ENCODE measurements around the gene RBM28.
A peak's percentile ranks its signal among the peaks of the same experiment; 100 is the strongest.

Gene RBM28

DNA sequence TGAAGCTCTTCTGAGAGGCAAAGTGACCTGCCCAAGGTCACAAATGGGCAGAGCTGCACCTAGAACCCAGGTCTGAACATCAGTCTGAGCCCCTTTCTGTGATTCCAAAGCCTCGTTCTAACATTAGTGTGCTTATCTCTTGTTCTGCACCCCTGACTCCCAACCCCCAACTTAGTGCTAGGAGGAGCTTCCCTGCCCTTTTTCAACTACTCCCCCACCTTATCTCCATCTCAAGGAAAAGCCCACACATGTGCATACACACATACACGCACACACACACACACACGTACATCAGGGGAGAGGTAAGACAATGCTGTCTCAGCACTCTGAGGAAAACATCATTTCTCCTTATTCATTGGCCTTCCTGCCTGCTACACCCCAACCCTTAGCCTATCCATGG is 9.5 kb upstream of the RBM28 start:
- TF ChIP-seq, protein P1, sequence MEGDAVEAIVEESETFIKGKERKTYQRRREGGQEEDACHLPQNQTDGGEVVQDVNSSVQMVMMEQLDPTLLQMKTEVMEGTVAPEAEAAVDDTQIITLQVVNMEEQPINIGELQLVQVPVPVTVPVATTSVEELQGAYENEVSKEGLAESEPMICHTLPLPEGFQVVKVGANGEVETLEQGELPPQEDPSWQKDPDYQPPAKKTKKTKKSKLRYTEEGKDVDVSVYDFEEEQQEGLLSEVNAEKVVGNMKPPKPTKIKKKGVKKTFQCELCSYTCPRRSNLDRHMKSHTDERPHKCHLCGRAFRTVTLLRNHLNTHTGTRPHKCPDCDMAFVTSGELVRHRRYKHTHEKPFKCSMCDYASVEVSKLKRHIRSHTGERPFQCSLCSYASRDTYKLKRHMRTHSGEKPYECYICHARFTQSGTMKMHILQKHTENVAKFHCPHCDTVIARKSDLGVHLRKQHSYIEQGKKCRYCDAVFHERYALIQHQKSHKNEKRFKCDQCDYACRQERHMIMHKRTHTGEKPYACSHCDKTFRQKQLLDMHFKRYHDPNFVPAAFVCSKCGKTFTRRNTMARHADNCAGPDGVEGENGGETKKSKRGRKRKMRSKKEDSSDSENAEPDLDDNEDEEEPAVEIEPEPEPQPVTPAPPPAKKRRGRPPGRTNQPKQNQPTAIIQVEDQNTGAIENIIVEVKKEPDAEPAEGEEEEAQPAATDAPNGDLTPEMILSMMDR (IDR thresholded peaks at IDR 0.05; ENCODE audit: low read depth, low read length), result no peak
- Histone ChIP-seq H3K4me1 (peaks cover 71% of the 10 kb centered on the region), H3K27me3 (no peaks in the 10 kb centered on the region), H3K9me3 (no peaks in the 10 kb centered on the region), H3K4me3 (ENCODE audit: low read depth, low read length) (no peak overlapping the region), H3K36me3 (peaks cover 57% of the 10 kb centered on the region)
- DNase-seq, result no peak

DNA sequence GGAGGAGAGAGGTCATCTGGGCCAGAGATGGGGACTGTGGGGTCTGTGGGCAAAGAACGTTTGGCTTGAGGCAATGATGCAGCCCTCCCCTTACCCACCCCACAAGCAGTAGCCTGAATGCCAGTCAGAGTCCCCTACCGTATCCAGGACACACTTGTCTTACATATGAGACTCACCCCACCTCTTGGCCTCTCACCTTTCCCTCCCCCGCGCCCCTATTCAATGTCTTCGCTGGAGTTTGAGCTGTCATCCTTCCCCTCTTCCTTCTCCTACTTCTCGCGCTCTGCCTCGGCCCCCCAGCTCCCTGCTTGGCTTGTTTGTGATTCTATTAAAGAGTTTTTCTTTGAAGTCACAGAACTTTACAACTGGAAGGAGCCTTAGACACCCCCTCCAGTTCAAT is 8.9 kb upstream of the RBM28 start:
- no peaks in the 10 kb centered on the region for H3K27me3 ChIP-seq

DNA sequence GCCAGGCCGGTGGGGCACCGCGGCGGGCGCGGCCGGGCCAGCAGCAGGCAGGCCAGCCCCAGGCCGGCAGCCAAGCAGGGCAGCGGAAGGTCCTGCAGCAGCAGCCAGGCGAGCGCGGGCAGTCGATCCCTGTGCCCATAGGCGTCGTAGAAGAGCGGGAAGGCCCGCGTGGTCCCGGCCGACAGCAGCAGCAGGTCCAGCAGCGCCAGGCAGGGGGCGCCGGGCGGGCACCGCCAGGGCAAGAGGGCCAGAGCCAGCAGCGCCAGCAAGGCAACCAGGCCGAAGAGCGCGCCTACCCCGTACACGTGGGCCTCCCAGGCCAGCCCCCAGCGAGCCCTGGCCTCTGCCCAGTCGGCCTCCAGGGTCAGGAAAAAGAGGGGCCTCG is 8.4 kb upstream of the RBM28 start:
- no peaks in the 10 kb centered on the region for H3K27me3 ChIP-seq
- H3K4me1 ChIP-seq, result peaks cover 74% of the 10 kb centered on the region
- peaks cover 51% of the 10 kb centered on the region for H3K36me3 ChIP-seq
- peak; percentile 17 for DNase-seq
- TF ChIP-seq, protein P1 (IDR thresholded peaks at IDR 0.05; ENCODE audit: low read depth, low read length), result no peak
- H3K9me3 ChIP-seq, result no peaks in the 10 kb centered on the region
- H3K4me3 ChIP-seq (ENCODE audit: low read depth, low read length), result no peak overlapping the region

More for the DNA sequence above, 8.9 kb upstream of the RBM28 start:
- Histone ChIP-seq H3K4me3 (ENCODE audit: low read depth, low read length) (no peak overlapping the region), H3K4me1 (peaks cover 71% of the 10 kb centered on the region), H3K9me3 (no peaks in the 10 kb centered on the region), H3K36me3 (peaks cover 52% of the 10 kb centered on the region)
- TF ChIP-seq, protein P1 (IDR thresholded peaks at IDR 0.05; ENCODE audit: low read depth, low read length), result no peak
- no peak for DNase-seq

DNA sequence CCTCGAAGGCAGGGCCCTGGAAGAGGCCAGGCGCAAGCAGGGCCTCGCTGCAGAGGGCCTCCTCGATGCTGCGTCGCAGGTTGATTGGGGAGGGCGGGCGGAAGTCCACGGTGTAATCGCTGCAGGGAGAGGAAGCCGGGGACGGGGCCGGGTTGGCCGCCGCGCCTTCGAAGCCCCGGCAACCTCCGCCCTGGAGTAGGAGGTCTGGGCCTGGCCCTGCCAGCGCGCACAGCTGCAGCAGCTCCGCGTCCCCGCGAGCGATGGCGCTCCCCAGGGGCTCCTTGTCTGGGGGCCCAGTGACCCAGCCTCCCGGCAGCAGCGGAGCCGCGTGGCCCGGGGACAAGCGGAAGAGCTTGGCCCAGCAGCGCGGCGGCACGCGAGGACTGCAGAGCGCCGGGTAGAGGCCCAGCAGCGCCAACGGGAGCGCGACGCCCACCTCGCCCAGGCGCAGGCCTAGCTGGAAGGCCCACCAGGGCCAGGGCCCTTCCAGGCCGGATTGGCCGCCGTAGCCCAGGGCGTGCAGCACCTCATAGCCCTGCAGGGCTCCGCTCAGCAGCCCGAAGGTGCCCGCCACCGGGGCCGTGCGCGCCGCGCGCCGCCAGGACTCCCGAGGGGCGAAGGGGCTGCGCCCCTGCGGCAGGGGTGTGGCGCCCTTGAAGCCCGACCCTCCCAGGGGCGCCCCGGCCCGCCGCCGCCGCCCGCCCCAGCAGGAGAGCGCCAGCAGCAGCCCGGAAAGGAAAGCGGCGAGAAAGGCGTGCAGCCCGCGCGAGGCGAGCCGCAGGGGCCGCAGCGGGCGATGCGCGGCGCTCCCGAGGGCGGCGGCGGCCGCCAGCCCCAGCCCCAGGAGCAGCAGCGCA is 7.8 kb upstream of the RBM28 start:
- H3K4me1 ChIP-seq, result peaks cover 70% of the 10 kb centered on the region
- peak; percentile 64 for DNase-seq
- H3K27me3 ChIP-seq, result no peaks in the 10 kb centered on the region

DNA sequence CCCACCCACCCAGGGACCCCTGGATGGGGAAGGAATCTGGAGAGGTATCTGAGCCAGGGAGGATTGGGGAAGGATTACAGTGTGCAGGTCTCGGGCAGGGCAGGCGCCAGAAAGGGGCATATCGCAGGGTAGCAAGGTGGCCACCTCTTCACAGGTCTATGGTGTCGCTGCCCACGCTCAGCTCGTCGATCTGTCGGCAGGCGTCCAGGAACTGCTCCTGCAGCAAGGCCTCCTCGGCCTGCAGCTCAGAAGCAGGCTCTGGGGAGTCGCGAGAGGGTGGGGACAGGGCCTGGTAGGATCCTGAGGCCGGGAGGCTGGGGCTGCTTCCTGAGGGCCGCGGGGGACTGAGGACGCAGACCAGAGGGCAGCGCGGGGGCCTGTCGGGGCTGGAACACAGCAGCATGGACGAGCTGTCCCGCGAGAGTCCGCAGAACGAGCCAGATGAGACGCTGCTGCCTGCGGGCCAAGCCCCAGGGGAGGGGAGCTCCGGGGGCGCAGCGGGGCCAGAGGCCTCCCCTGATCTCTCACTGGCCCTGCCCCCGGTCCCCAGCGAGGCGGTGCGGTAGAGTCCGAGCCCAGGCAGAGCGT is 7.1 kb upstream of the RBM28 start:
- Histone ChIP-seq H3K4me3 (ENCODE audit: low read depth, low read length) (no peak overlapping the region), H3K9me3 (no peaks in the 10 kb centered on the region), H3K27me3 (no peaks in the 10 kb centered on the region), H3K4me1 (peaks cover 62% of the 10 kb centered on the region), H3K36me3 (peaks cover 50% of the 10 kb centered on the region)
- TF ChIP-seq, protein P1 (IDR thresholded peaks at IDR 0.05; ENCODE audit: low read depth, low read length), result no peak
- DNase-seq, result peak; percentile 64

More for the DNA sequence above, 7.8 kb upstream of the RBM28 start:
- TF ChIP-seq, protein P1 (IDR thresholded peaks at IDR 0.05; ENCODE audit: low read depth, low read length), result no peak
- Histone ChIP-seq H3K36me3 (peaks cover 51% of the 10 kb centered on the region), H3K4me3 (ENCODE audit: low read depth, low read length) (no peak overlapping the region), H3K9me3 (no peaks in the 10 kb centered on the region)

DNA sequence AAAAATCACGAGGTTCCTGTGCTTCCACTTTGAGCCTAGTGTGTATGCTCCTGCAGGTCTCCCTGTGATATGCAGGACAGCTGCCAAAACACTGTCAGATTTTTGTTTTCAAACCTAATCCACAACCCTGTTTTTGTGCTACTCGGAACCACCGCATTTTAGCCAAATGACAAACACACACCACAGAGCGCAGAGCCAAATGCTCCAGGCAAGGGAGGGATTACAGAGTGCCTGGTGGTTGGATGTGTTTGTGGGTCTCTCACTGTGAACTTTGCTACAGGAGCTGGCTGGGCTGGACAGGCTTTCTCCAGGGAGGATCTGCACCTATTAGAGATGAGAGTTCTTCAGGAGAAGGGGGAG is 5.7 kb upstream of the RBM28 start:
- no peaks in the 10 kb centered on the region for H3K27me3 ChIP-seq
- TF ChIP-seq, protein P1 (IDR thresholded peaks at IDR 0.05; ENCODE audit: low read depth, low read length), result no peak
- no peak overlapping the region for H3K4me3 ChIP-seq (ENCODE audit: low read depth, low read length)

More for the DNA sequence above, 5.7 kb upstream of the RBM28 start:
- peak; percentile 51 for DNase-seq
- no peaks in the 10 kb centered on the region for H3K9me3 ChIP-seq
- peaks cover 37% of the 10 kb centered on the region for H3K36me3 ChIP-seq
- H3K4me1 ChIP-seq, result peaks cover 52% of the 10 kb centered on the region
